H1 (cell line): ENCODE data around the gene ZMYM4. TPM values are rescaled to one million over a fixed set of nuclear protein-coding genes. Genes with fewer than 3 reads are reported as not detected.

Source experiments
- SIRT6 ChIP-seq: IDR thresholded peaks from one replicate; pipeline ENCODE4 v1.7.1; 2012; ENCODE audit warnings: low read length, inconsistent platforms
- polyA plus RNA-seq, 7 experiments: library from polyadenylated mRNA; depleted of rRNA in 3 of 7; stranded (reverse) in 5 of 7; unstranded in 2 of 7; fragments of >200 nt in 5 of 7; fragments of 200-250 nt in 2 of 7; gene quantifications; 1 replicate in 5 of 7; 2 replicates in 1 of 7; 4 replicates in 1 of 7; pipeline versions ENCODE4 v1.2.1 to v1.2.3, GENCODE V29; 2011 to 2013; ENCODE audit warnings: missing spikeins in 2 of 7, mixed read lengths in 2 of 7
- total RNA-seq: library from RNA; stranded (reverse); fragmentation: NEBNext Ultra II Directional; extraction: Animal tissue kit (Norgen Biotek cat#: 25700); gene quantifications from 2 replicates; pipeline ENCODE4 v1.2.1, GENCODE V29; 2021
- TF ChIP-seq, protein P1 (sequence below): IDR thresholded peaks from 2 replicates; pipeline ENCODE4 v1.6.1; 2012; ENCODE audit warnings: low read length, inconsistent platforms

The ZMYM4 gene
- total and polyA plus RNA-seq, 2 of the 8 experiments (the other 6 are each of a cell fraction or from before 2014, with no cell fraction given), result 16.7 to 81.3 TPM

GRCh38 chr1:35433714-35434113 lies 165.2 kb downstream of the ZMYM4 start (continued):
- TF ChIP-seq, protein P1, sequence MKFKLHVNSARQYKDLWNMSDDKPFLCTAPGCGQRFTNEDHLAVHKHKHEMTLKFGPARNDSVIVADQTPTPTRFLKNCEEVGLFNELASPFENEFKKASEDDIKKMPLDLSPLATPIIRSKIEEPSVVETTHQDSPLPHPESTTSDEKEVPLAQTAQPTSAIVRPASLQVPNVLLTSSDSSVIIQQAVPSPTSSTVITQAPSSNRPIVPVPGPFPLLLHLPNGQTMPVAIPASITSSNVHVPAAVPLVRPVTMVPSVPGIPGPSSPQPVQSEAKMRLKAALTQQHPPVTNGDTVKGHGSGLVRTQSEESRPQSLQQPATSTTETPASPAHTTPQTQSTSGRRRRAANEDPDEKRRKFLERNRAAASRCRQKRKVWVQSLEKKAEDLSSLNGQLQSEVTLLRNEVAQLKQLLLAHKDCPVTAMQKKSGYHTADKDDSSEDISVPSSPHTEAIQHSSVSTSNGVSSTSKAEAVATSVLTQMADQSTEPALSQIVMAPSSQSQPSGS, result no peak
- TF ChIP-seq SIRT6, result no peak
